NCI-H2196 treated with DMSO at 0.1 percent for 48 hours (cell line): ENCODE data around the gene CCSER1.
"Not testable (repeated sequence)": the region's sequence is repeated elsewhere in the genome, so short reads cannot be mapped to it uniquely, and the experiment has no call there.

Experiments used
- DNase-seq: peaks from one replicate; lab custom pipeline; 2025; ENCODE audit not compliant: unreplicated experiment; lab: John Stamatoyannopoulos, UW

The CCSER1 gene

GRCh38 chr4:91108751-91109150 is 981.6 kb downstream of the CCSER1 start:
- no peak for DNase-seq

GRCh38 chr4:91111556-91111955 is 984.4 kb downstream of the CCSER1 start:
- no peak for DNase-seq

GRCh38 chr4:91113130-91113706 is 986.0 kb downstream of the CCSER1 start:
- no peak for DNase-seq

DNA sequence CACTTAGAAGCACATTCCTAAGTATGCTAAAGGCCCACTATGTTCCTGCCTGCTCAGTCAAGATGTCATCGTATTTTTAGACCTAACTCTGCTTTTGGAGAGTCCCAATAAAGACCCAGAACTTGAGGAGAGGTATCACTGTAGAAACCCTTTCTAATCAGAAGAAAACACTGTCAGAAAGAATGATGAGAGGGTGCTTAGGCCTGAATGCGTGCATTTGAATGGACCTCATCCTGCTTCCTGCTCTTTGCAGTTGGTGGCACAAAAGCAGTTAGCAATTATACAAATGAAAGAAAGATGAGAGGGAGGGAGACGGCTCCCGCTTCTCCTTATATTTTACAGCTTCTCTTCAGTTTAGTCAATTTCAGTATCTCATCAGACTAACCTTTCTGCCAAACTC is 987.2 kb downstream of the CCSER1 start:
- DNase-seq = no peak

DNA sequence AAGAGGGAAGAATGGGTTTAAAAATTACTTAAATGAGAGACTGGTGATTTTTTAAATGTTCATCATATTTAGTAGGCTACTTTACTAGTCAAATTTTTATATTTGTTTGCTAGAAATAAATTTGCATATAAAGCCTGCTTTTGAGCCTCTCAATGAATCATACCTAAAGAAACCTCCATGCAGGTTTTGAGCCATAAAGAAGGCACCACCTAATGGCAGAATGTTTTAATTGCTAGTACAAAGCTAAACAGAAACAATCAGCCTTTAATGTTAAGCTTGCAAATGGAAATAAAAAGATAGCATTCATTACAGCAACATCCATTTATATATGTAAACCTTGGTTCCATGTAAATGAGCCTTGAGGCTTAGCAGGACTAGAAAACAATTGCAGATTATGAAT is 989.7 kb downstream of the CCSER1 start:
- no peak for DNase-seq

- no peak for DNase-seq
These were observed 991.4 kb downstream of the CCSER1 start for GRCh38 chr4:91118597-91118996.

GRCh38 chr4:91123742-91124141 is 996.5 kb downstream of the CCSER1 start:
- DNase-seq = no peak

- no peak for DNase-seq
These were observed 1000.0 kb downstream of the CCSER1 start for GRCh38 chr4:91127192-91127591.

GRCh38 chr4:91127831-91128230 is 1000.6 kb downstream of the CCSER1 start:
- no peak for DNase-seq

DNA sequence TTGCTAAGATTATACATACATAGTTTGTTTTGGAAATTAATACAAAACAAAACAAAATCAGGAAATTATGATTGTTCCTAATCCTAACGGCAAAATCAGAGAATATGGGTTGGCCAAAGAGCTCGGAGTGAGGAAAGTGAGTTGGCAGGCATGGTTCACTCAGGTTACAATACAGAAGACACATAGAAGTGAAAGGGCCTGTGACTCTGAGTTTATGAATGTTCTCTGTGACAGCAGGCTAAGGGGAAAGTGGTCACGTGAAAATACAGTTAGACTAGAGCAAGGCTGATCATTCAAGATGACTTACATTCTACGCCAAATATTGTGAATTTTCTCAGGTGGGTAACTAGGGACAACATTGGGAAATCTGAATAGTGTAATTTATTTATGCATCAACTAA is 1001.3 kb downstream of the CCSER1 start:
- no peak for DNase-seq

- no peak for DNase-seq
These were observed 1019.9 kb downstream of the CCSER1 start for GRCh38 chr4:91147067-91147466.

- not testable (repeated sequence) for DNase-seq
These were observed 1026.8 kb downstream of the CCSER1 start for GRCh38 chr4:91154041-91154440.

GRCh38 chr4:91167864-91168653 is 1040.9 kb downstream of the CCSER1 start:
- DNase-seq = not testable (repeated sequence)

DNA sequence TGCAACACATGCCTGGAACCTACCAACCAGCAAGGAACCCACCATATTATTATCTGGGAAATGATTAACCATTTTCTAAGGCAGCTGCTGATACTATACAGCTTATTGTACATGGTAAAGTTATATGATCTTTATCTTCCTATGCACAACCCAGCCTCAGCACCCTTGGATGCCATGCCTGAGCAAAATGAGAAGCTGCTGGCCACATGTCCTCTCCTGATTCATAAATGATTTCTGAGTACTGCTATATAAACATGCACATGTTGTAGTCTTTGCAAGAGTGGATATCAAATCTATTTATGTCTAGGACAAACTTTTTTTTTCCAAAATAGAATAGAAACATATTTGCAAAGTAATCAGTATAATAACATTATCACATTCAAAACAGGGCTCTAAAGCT is 1043.6 kb downstream of the CCSER1 start:
- DNase-seq = no peak

- no peak for DNase-seq
These were observed 1044.0 kb downstream of the CCSER1 start for GRCh38 chr4:91171217-91171616.

DNA sequence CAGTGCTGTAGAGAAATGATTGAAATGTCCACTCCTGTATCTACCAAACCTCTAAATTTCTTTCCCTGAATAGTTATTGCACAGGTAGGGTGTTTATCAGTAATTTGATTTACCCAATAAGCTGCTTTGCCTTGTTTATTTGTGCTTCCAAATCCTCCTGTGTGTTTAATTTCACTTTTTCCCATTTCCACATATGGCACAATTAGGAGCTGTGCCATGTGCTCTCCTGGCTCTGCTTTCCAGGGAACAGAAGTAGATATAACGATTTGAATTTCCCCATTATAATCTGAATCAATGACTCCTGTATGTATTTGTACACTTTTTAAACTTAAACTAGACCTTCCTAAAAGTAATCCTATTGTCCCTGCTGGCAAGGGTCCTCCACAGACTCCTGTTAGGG is 1057.9 kb downstream of the CCSER1 start:
- not testable (repeated sequence) for DNase-seq

DNA sequence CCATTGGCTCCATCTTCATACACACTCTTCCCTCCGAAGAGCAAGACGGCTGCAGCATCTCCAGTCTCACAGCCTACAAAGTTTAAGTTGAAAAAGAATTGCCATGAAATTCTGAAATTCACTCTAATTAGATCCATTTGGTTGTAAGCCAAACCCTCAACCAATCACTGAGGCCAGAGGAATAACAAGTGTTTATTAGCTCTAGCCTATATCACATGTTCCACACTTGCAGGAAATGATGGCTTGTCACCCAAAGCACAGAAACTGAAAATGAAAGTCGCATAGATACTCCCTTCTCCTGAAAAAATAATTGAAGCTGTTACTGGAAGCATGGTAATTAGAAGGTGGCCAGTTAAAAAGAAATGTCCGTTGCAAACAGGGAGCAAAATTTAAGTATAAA is 1071.8 kb downstream of the CCSER1 start:
- no peak for DNase-seq

DNA sequence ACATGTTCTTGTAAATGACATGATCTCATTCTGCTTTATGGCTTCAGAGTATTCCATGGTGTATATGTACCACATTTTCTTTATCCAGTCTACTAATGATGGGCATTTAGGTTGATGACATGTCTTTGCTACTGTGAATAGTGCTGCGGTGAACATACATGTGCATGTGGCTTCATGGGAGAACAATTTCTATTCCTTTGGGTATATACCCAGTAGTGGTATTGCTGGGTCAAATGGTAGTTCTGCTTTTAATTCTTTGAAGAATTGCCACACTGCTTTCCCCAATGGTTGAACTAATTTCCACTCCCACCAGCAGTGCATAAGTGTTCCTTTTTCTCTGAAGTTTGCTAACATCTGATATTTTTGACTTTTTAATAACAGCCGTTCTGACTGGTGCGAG is 1080.3 kb downstream of the CCSER1 start:
- no peak for DNase-seq

- DNase-seq = no peak
These were observed 1085.0 kb downstream of the CCSER1 start for GRCh38 chr4:91212211-91212610.

DNA sequence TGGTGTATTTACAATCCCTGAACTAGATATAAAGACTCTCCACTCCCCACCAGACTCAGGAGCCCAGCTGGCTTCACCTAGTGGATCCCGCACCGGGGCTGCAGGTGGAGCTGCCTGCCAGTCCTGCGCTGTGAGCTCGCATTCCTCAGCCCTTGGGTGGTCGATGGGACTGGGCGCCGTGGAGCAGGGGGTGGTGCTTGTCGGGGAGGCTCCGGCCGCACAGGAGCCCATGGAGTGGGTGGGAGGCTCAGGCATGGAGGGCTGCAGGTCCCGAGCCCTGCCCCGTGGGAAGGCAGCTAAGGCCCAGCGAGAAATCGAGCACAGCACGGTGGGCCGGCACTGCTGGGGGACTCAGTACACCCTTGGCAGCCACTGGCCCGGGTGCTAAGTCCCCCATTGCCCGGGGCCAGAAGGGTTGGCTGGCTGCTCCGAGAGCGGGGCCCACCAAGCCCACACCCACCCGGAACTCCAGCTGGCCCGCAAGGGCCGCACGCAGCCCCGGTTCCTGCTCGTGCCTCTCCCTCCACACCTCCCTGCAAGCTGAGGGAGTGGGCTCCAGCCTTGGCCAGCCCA is 1090.7 kb downstream of the CCSER1 start:
- DNase-seq = not testable (repeated sequence)

DNA sequence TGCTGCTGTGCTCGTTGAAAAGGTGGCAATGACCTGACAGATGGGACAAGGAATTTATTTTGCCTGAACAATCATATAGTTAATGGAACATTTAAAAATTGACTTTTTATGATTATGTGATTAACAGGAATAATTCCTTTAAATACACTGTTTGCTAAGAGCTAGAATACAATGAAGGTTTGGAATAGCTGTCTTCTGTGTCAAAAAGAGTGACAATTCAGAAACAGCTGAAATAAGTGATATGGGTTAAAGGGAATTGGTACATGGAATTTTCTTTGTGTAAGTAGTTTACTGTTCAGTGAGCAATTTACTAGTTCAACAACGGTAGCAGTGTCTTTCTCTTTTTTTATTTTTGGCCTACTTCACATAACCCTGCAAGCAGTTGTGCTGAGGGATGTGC is 1093.1 kb downstream of the CCSER1 start:
- no peak for DNase-seq

DNA sequence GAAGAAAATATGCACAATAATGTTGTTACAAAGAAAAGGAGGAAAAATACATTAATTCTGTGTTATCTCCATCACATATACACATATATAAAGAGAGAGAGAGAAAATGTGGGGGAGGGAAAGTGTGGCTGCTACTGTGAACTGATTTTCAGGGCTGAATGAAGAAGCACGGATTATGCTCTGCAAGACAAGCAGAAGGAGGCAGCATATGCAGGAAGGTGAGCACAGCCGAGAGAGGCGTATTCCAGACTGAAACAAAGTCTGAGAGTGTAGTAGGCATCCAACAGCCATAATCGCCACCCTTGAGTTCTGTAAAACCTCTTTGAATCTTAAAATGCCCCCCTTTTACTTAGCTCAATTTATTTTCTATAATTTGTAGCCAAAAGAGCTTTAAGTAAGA is 1094.8 kb downstream of the CCSER1 start:
- no peak for DNase-seq
